Measurements from ENCODE around the gene MEOX2.
A peak's percentile ranks its signal among the peaks of the same experiment; 100 is the strongest.

MEOX2 gene

DNA sequence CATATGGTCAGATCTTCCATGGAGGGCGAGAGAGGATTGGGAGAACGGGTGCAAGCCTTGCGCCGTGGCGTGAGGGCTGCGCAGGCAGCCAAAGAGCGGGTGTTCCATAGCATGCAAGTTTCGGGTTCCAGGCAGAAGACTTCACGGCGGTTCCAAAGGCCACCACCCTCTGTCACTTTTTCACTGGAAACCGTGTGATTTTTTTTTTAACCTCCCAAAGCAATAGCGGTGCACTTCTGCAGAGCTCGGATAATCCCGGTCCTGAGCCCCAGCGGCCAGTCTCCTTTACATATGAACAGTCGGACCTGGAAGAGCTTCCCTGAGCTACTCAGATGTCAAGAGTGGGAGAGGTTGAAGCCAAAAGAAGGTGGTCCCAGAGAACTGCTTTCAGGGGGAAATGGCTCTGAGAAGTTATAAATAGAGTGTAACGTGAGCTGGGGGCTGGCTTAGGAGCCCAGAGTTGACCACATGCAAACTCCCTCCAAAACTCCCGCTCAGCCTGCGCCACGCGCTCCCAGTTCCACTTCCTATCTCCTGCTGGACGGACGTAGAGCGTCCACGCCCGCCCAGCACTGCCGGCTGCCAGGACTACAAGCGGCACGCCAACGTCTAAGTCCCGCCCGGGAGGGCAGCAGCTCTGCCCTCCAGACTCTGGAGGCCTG is at the start of gene MEOX2:
Gene MEOX2 (minus strand): TSS at position 389 of the 662 bp plus-strand sequence. CDS start 281 bp downstream, at position 108.
- no peak for FAIRE-seq

DNA sequence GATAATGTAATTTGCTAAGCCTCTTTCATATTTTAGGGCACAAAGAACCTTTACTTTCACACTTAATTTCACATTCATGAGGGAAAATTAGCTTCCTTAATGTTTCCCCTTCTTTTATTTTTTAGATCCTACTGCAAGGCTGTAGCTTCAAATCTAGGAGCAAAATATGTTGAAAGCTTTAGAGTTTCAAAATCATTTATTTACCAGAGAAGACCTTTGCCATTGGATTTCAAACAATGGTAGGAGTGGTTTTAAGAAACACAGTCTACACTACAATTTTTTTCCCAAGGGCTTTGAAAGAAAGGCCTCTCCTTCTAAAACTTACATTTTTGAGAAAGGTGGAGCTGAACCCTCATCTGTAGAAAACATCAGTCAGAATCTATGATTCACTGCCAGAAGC is 43.3 kb upstream of the MEOX2 start:
- no peak for FAIRE-seq

- no peak for FAIRE-seq
These were observed 38.6 kb upstream of the MEOX2 start for GRCh38 chr7:15725051-15725450.

GRCh38 chr7:15723841-15724240 is 37.4 kb upstream of the MEOX2 start:
- no peak for FAIRE-seq

GRCh38 chr7:15720849-15721471 is 34.5 kb upstream of the MEOX2 start:
- FAIRE-seq: peak; percentile 97

DNA sequence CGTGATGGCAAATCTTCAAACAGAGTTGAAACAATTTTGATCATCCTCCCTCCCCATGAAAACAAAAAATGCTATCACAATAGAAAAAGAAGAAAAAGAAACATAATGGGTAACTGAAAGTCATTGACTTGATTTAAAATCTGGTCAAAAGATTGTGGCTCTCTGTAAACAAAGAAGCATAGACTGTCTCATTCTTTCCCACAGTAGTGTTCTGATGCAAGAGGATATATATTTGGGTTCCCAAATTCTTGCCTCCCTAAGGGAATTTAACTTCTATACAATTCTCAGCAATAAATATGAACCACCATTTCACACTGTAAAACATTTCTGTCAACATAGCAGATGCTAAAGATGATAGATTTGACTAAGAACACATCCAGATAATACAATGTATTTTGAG is 32.8 kb upstream of the MEOX2 start:
- FAIRE-seq: no peak

DNA sequence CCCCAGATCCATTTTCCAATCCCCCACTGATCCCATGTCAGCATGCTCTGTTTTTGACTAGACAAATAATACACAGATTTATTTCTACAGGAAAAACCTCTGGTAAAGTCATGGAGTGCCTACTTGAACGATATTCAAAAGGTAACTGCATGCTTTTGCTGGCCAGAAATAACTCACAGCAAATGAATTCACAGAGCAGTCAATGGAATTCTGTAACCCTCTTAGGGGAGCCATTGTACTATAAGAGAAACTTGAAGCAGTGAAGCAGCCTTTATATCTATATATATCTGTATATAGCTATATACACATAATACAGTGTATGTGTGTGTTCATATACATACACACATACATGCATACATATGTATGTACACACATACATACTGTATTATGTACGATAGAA is 29.0 kb upstream of the MEOX2 start:
- no peak for FAIRE-seq

GRCh38 chr7:15709978-15710377 is 23.5 kb upstream of the MEOX2 start:
- no peak for FAIRE-seq

- no peak for FAIRE-seq
These were observed 21.1 kb upstream of the MEOX2 start for GRCh38 chr7:15707570-15707969.

DNA sequence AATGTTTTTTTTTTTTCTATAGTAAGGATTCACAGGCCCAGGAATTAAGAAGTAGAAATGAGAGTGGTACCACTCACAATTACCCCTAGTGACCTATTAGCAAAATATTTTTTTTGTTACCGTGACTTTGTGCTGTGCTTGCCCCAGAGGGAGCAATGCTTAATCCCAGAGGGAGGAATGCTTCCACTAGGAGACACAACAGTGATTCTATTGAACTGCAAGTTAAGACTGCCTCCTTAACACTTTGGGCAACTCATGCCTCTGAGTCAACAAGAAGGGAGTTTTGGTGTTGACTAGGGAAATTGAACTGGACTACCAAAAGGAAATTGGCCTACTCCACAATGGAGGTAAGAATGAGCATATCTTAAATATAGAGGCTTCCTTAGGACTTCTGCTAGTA is 17.2 kb upstream of the MEOX2 start:
- FAIRE-seq: no peak

- no peak for FAIRE-seq
These were observed 6.1 kb upstream of the MEOX2 start for GRCh38 chr7:15692501-15693020.

- no peak for FAIRE-seq
These were observed 2.4 kb upstream of the MEOX2 start for GRCh38 chr7:15688911-15689310.

GRCh38 chr7:15688279-15688626 is 1.8 kb upstream of the MEOX2 start:
- FAIRE-seq: no peak

DNA sequence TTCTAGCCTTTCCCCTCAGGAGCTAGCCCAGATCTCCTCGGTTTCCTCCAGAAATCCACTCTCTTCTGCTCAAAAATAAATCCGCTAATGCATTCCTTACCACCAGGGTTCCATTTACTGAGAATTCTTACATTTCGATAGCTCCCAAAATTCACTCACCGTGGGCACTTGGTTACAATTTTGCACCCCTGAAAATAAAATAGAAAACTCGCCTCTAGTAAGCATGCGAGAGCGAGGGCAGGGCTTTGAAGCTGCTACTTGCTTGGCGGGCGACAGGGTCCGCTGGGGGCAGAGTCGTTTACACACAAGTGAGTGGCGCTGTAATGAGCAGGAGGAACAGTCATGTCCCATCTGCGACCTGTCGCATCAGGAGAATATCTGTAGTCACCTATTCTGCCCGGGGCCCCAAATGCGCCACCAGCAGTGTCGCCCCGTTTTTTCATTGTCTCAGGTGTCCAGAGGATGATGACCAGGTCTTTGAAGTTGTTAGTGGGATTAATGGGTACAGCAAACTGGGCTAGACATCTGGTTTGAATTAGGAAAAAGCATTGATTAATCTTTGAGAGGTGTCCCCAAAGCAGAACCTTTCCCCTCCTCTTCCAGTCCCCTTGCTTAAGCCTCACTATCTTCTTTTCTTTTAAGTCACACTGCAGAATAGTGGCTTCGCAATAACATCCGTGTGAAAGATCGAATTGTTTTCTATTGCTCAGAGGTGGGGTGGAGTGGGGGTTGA is 1.2 kb upstream of the MEOX2 start:
- no peak for FAIRE-seq

GRCh38 chr7:15686957-15687545 is 568 bp upstream of the MEOX2 start:
- FAIRE-seq: no peak

DNA sequence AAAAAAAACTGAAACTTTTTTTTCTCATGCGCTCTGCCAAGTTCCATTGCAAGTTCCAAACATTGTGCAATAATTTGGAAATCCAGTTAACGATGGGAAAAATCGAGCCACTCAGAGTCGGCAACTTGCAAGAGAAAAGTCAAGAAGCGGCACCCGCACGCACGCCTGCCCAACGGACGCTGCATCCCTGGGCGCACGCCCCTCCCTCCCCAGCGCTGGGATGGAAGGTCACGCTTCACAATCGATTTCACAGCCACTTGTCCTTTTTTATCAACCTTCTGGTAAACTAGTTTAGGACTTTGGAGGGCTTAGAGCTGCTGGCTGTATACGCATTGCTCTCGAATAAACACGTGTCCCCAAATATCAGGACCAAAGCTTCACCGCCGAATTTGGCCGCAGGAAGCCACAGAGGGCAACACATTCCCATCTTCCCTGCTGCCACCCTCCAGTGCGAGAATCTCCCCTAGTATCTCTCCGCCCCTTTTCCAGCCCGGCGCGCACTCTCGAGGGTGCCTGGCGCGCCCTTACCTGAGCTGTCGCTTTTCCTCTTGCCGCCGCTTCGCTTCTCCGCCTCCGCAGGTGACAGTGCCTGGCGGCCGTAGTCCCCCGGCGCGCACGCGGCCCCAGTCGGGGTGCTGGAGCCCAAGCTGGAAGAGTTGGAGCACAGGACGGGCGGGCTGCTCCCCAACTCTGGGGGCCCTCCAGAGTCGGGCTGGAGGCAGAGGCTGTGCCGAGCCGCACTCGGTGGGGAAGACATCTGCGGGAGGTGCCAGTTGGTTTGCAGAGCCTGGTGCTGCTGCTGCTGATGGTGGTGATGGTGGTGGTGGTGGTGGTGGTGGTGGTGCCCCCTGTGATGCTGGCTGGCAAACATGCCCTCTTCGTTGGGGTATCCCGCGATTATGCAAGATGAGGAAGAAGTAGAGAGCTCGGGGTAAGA is 857 bp downstream of the MEOX2 start:
- FAIRE-seq: no peak

GRCh38 chr7:15684871-15685270 is 1.6 kb downstream of the MEOX2 start:
- no peak for FAIRE-seq

DNA sequence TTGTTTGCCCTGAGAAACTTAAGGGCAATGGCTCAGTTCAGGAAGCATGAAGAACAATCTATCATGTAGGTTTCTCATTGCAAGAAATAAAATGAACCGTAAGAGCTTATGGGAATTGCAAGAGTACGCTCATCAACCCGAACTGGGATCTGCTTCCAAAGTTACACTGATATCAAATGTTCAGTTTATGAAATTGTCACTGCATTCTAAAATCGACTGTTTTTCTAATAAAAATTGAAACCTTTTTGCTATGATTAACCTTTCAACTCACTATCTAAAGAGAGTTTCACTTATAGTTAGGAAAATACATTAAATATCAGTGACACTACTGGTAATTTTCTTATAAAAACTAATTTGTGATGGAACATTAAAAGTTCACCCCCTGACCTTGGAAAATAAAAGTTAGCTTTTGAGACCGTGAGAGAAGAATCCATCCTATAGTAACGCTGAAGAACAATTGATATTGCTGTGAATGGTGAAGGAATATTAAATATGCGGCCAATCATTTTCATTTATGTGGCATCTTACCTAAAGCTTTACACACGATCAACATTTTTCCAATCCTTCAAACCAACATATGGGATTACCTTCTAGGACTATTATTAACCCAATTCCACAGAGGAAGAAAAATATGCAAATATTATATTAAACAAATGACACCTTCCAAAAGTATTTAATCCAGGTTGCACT is 2.2 kb downstream of the MEOX2 start:
- no peak for FAIRE-seq

DNA sequence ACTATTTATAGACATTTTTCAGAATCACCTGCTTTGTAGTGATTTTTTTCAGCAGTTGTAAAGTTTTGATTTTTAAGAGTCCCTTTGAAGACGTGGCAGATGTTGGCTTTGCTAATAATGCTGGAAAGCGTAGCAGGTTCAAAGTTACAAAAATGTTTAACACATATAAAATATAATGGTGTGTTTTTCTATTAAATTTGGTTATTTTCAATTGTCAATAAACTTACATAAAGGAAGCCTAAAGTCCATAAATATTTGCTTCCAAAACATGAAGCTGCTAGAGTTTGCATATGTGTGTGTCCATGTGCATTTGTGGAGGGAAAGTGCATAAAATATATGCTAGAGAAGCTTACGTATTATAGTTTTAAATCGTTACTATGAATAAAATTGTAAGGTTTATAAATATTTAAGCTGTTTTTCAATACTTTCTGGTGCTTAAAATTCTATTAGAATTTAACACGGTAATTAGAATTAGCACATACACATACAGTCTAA is 3.7 kb downstream of the MEOX2 start:
- FAIRE-seq: no peak

GRCh38 chr7:15682111-15682510 is 4.4 kb downstream of the MEOX2 start:
- FAIRE-seq: peak; percentile 40

DNA sequence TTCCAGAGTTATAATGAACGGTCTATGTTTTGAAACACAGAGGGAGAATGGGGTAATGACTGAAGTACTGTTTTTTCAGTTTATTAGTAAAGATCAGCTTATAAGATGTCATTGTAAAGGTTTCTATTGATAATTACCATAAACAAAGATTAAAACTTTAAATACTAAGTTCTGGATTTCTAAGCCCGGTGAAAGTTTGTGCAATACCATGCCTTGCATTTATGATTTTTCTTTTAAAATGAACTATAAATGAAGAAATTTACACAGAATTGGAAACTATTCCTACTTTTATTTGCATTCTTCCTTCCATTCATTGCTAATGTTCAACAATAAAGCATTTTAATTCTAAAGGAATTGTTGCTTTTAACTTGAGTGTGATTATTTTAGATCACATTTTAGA is 4.9 kb downstream of the MEOX2 start:
- peak; percentile 65 for FAIRE-seq

- no peak for FAIRE-seq
These were observed 5.3 kb downstream of the MEOX2 start for GRCh38 chr7:15681186-15681585.
